ENCODE results near the gene LARGE2. TPM values are rescaled to one million over a fixed set of nuclear protein-coding genes. Genes with fewer than 3 reads are reported as not detected.

Gene LARGE2
- polyA plus RNA-seq, 1 donor from 2014 or later: not detected

DNA sequence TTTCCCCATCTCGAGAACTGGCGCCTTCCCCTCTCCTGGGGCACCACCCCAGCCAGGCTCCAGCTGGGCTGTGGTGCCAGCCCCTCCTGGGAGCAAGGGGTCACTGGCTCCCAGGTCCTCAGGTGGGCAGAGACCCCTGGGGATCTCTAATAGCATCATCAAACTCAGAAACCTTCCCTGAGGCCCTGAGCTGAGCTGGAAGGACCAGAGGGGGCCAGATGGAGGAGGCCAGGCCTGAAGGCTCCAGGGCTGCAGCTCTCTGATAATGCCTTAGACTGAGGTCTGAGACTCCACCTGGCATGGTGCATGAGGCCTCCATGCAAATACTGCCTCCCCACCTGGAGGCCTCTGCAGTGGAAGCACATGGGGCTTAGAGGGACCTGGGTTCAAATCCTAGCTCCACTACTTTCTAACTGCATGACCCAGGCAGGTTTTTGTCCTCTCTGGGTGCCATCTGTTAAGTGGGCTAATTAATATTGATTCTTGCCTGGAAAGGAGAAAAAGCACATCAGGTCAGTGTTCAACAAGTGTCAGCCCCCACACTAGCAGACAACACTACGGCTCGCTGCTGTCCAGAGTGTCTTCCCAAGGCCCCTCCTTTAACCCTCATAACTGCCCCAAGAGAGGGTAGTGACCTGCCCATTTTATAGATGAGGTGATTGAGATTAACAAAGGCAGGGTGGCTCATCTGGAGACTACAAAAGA, 35.5 kb upstream of the LARGE2 start:
- H3K9me2 ChIP-seq (ENCODE audit: insufficient read depth, low read length): no peaks in the 10 kb centered on the region
- H3K27ac ChIP-seq (ENCODE audit: low read length): peak overlapping the region; percentile 72
- H2AFZ ChIP-seq (ENCODE audit: low read depth, low read length): no peak overlapping the region
- no peaks in the 10 kb centered on the region for H3F3A ChIP-seq (ENCODE audit: insufficient read depth, low read length, poor library complexity, severe bottlenecking)
- peak overlapping the region; percentile 84 for H3K4me2 ChIP-seq (ENCODE audit: low read length)
- H4K20me1 ChIP-seq (ENCODE audit: insufficient read depth): no peaks in the 10 kb centered on the region
- TF ChIP-seq, protein P1, sequence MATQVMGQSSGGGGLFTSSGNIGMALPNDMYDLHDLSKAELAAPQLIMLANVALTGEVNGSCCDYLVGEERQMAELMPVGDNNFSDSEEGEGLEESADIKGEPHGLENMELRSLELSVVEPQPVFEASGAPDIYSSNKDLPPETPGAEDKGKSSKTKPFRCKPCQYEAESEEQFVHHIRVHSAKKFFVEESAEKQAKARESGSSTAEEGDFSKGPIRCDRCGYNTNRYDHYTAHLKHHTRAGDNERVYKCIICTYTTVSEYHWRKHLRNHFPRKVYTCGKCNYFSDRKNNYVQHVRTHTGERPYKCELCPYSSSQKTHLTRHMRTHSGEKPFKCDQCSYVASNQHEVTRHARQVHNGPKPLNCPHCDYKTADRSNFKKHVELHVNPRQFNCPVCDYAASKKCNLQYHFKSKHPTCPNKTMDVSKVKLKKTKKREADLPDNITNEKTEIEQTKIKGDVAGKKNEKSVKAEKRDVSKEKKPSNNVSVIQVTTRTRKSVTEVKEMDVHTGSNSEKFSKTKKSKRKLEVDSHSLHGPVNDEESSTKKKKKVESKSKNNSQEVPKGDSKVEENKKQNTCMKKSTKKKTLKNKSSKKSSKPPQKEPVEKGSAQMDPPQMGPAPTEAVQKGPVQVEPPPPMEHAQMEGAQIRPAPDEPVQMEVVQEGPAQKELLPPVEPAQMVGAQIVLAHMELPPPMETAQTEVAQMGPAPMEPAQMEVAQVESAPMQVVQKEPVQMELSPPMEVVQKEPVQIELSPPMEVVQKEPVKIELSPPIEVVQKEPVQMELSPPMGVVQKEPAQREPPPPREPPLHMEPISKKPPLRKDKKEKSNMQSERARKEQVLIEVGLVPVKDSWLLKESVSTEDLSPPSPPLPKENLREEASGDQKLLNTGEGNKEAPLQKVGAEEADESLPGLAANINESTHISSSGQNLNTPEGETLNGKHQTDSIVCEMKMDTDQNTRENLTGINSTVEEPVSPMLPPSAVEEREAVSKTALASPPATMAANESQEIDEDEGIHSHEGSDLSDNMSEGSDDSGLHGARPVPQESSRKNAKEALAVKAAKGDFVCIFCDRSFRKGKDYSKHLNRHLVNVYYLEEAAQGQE (IDR thresholded peaks at IDR 0.05; ENCODE audit: borderline replicate concordance): no peak
- no peak for TF ChIP-seq RAD21 (conservative IDR thresholded peaks at IDR 0.05)
- H3K9ac ChIP-seq (ENCODE audit: low read length): peak overlapping the region; percentile 94
- H3K9me3 ChIP-seq (ENCODE audit: low read length): no peaks in the 10 kb centered on the region
- H3K27me3 ChIP-seq (ENCODE audit: insufficient read depth, low read depth, low read length): no peaks in the 10 kb centered on the region
- peak overlapping the region; percentile 98 for H3K4me3 ChIP-seq (ENCODE audit: low read length)
- peaks cover 29% of the 10 kb centered on the region for H3K79me2 ChIP-seq (replicated peaks; ENCODE audit: insufficient read depth, low read length)
- H3K36me3 ChIP-seq (ENCODE audit: insufficient read depth, low read length): no peaks in the 10 kb centered on the region

DNA sequence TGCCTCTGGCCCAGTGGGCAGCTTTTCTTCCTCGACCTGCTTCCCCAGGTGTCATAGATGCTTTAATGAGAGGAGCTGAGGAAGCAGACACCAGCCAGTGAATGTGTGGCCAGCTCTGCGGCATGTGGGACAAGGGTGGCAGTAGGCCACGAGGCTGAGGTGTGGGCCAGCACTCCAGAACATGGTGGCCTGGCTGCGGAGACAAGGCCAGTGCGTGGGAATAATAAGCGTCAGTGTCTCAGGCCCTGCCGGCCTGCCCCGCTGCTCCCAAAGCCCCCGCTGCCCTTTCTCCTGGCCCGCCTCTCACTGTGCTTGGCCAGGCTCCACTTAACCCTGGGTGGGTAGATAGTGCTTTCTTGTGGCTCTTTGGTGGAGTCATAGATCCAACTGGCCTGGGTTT, 34.9 kb upstream of the LARGE2 start:
- H3K4me2 ChIP-seq (ENCODE audit: low read length): no peak overlapping the region
- no peaks in the 10 kb centered on the region for H3K9me3 ChIP-seq (ENCODE audit: low read length)
- no peaks in the 10 kb centered on the region for H3K27me3 ChIP-seq (ENCODE audit: insufficient read depth, low read depth, low read length)
- H2AFZ ChIP-seq (ENCODE audit: low read depth, low read length): no peak overlapping the region
- no peaks in the 10 kb centered on the region for H3K9me2 ChIP-seq (ENCODE audit: insufficient read depth, low read length)
- no peaks in the 10 kb centered on the region for H3F3A ChIP-seq (ENCODE audit: insufficient read depth, low read length, poor library complexity, severe bottlenecking)
- no peaks in the 10 kb centered on the region for H3K36me3 ChIP-seq (ENCODE audit: insufficient read depth, low read length)
- H3K9ac ChIP-seq (ENCODE audit: low read length): no peak overlapping the region
- no peaks in the 10 kb centered on the region for H4K20me1 ChIP-seq (ENCODE audit: insufficient read depth)
- H3K27ac ChIP-seq (ENCODE audit: low read length): no peak overlapping the region
- TF ChIP-seq EZH2 (IDR thresholded peaks at IDR 0.05; ENCODE audit: borderline replicate concordance, insufficient read depth, low read length, poor library complexity, severe bottlenecking) (no peak), TAF1 (IDR thresholded peaks at IDR 0.05; ENCODE audit: low read depth) (no peak), SMC3 (conservative IDR thresholded peaks at IDR 0.05; ENCODE audit: poor library complexity) (no peak)
- TF ChIP-seq, protein P2, sequence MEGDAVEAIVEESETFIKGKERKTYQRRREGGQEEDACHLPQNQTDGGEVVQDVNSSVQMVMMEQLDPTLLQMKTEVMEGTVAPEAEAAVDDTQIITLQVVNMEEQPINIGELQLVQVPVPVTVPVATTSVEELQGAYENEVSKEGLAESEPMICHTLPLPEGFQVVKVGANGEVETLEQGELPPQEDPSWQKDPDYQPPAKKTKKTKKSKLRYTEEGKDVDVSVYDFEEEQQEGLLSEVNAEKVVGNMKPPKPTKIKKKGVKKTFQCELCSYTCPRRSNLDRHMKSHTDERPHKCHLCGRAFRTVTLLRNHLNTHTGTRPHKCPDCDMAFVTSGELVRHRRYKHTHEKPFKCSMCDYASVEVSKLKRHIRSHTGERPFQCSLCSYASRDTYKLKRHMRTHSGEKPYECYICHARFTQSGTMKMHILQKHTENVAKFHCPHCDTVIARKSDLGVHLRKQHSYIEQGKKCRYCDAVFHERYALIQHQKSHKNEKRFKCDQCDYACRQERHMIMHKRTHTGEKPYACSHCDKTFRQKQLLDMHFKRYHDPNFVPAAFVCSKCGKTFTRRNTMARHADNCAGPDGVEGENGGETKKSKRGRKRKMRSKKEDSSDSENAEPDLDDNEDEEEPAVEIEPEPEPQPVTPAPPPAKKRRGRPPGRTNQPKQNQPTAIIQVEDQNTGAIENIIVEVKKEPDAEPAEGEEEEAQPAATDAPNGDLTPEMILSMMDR (IDR thresholded peaks at IDR 0.05; ENCODE audit: poor library complexity, severe bottlenecking): no peak
- H3K4me3 ChIP-seq (ENCODE audit: low read length): peak overlapping the region; percentile 98
- H3K79me2 ChIP-seq (replicated peaks; ENCODE audit: insufficient read depth, low read length): peaks cover 29% of the 10 kb centered on the region

DNA sequence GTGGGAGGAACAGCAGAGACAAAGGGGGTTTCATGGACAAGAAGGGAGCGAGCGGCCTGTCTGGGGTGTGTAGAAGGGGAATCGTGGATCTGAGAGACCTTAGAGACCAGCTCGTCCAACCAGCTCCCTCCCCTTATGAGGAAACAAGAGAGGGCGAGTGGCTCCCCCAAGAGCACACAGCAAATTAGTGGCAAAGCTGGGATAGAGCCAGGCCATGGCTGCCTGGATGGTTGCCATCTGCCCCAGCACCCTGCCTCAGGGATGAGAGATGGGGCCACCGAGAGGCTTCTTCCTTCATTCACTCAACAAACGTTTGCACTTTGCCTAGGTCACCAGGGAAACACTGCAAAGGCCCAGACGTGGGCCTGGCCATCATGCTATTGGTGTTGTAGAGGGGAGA, 32.9 kb upstream of the LARGE2 start:
- Histone ChIP-seq H3F3A (ENCODE audit: insufficient read depth, low read length, poor library complexity, severe bottlenecking) (no peaks in the 10 kb centered on the region), H3K27me3 (ENCODE audit: insufficient read depth, low read depth, low read length) (no peaks in the 10 kb centered on the region), H3K4me3 (ENCODE audit: low read length) (no peak overlapping the region), H3K9ac (ENCODE audit: low read length) (no peak overlapping the region), H3K36me3 (ENCODE audit: insufficient read depth, low read length) (no peaks in the 10 kb centered on the region), H2AFZ (ENCODE audit: low read depth, low read length) (no peak overlapping the region), H3K27ac (ENCODE audit: low read length) (no peak overlapping the region), H3K9me2 (ENCODE audit: insufficient read depth, low read length) (no peaks in the 10 kb centered on the region), H3K79me2 (replicated peaks; ENCODE audit: insufficient read depth, low read length) (peaks cover 29% of the 10 kb centered on the region), H3K4me2 (ENCODE audit: low read length) (no peak overlapping the region), H3K9me3 (ENCODE audit: low read length) (no peaks in the 10 kb centered on the region), H4K20me1 (ENCODE audit: insufficient read depth) (no peaks in the 10 kb centered on the region)
- TF ChIP-seq EZH2 (IDR thresholded peaks at IDR 0.05; ENCODE audit: borderline replicate concordance, insufficient read depth, low read length, poor library complexity, severe bottlenecking): no peak
- no peak for TF ChIP-seq EP300 (conservative IDR thresholded peaks at IDR 0.05; ENCODE audit: poor library complexity, severe bottlenecking)
- no peak for TF ChIP-seq SMC3 (conservative IDR thresholded peaks at IDR 0.05; ENCODE audit: poor library complexity)

Measured in neural cell (in vitro differentiated cells).